ENCODE results near the gene ARHGAP22. TPM values are rescaled to one million over a fixed set of nuclear protein-coding genes. Genes with fewer than 3 reads are reported as not detected.

The ARHGAP22 gene
- total RNA-seq, 1 experiment from 2014 or later = 3.0 TPM

DNA sequence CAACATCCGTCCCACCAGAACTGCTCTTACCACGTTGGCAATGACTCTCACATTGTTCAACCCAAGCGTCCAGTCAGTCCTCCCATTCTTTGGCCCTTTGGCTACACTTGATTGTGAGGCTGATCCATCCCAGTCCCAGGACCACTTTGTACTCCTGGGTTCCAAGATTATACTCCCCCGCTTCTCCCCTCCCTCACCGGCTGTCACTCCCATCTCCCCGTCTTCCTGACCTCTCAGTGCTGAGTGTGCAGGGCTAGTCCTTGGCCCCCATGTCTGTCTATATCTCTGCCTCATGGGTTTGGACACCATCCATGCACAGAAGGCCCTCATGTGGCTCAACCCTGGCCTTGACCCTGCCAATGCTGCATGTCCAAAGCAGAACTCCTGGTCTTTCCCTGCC is 12.5 kb downstream of the ARHGAP22 start:
- DNase-seq (ENCODE audit: extremely low read depth, low read depth) = no peak

DNA sequence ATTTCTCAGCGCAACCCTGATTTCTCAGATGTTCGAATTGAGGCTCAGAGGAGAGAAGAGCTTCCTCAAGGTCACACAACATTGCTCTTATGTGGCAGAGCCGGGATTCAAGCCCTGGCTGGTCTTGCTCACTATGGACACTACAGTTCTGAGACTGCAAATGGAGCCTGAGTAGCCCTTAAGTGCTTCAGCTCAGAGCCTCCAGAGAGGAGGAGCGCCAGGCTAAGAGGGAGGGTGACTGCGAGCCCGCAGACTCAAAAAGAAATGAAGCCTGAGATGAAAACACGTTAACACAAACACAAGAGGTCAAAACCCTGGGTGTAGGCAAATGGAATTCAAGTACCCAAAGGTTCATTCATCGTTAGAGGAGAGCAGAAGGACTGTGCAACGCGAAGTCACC is 13.9 kb downstream of the ARHGAP22 start:
- DNase-seq (ENCODE audit: extremely low read depth, low read depth) = no peak

DNA sequence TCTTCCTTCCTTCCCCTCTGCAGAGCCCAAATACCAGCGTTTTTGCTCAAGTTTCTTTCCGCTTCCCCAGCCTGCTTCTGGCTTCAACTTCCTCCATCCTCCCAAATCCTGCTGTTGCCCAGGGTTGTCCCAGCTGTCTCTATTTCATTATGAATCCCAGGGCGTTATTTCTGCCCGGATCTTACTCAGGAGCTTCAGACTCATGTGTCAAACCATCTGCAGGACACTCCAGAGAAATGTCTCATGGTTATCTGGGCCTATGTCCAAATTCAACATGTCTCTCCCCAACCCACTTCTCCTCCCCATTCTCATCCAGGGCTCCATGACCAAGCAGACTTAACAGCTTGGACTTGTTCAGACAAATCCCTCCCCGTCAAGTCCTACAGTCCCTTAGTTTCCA is 15.6 kb downstream of the ARHGAP22 start:
- no peak for DNase-seq (ENCODE audit: extremely low read depth, low read depth)

DNA sequence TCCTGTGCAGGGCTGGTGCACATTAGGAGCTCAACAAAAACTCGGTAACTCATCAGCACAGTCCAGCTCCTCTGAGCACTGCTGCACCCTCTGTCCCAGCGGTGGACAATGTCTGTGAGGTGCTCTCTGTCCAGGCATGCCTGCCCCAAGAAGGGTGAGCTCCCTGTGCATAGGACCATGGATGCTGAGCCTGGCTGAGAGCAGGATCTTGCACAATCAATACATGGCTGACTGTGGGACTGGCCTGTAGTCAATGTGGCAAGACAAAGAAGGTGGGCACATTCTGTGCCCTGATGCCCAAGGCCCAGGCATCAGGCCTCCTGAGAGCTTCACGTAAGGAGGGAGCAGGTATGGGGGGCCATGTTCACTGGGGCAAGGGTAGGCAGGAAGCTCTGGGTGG is 17.1 kb downstream of the ARHGAP22 start:
- DNase-seq (ENCODE audit: extremely low read depth, low read depth) = no peak

DNA sequence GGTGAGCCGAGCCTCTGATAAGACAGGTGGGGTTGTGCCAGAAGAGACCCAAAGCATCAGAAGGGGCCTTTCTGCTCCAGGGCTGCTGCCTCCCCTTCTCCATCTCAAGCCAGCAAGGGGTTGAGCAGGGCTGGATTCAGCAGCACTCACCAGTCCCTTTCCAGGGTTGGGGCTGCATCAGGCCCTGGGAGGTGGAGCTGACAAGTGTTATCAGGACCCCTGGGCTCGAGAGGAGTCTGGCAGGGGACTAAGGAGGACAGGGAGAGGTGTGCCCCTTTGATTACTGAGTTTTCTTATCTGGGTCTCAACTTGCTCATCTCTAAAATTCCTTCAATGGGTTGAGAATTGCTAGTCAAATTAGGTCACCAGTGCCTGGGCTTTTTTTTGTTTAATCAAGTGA is 17.8 kb downstream of the ARHGAP22 start:
- DNase-seq (ENCODE audit: extremely low read depth, low read depth) = no peak

DNA sequence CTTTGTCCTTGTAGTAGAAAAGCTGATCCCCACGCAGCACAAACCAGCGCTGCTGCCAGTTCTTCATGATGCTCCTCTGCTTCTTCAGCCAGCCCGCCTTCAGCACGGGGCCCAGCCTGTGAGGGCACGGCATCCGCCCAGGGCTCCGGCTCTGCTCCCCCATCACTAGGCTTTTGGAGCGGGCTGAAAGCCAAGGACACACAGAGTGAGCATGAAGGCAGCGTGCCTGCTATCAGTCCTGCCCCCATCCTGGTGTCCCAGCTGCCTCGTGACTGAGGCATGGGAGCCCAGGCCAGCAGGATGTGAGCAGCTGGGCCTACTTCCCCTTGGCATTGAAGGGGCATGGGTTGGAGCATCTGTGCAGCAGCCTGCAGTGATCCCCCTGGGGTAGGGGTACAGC is 21.9 kb downstream of the ARHGAP22 start:
- no peak for DNase-seq (ENCODE audit: extremely low read depth, low read depth)

DNA sequence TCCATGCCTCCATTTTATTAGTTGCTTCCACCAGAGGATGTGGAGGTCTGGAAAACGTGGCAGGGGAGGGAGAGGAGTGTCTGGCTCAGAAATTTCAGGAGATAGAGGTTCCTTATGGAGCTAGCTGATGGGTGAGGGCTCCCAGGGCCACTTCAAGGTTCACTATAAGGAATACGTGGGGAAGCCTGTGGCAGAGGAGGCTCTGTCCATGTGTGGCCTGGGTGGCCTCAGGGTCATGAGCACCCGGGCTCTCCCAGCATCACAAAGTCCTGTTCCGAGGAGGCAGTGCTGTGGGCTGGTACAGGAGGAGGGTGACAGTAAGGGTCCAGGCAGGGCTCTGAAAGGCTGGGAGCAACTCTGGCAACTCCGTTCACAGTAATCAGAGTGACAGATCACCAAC is 24.6 kb downstream of the ARHGAP22 start:
- DNase-seq (ENCODE audit: extremely low read depth, low read depth) = no peak

DNA sequence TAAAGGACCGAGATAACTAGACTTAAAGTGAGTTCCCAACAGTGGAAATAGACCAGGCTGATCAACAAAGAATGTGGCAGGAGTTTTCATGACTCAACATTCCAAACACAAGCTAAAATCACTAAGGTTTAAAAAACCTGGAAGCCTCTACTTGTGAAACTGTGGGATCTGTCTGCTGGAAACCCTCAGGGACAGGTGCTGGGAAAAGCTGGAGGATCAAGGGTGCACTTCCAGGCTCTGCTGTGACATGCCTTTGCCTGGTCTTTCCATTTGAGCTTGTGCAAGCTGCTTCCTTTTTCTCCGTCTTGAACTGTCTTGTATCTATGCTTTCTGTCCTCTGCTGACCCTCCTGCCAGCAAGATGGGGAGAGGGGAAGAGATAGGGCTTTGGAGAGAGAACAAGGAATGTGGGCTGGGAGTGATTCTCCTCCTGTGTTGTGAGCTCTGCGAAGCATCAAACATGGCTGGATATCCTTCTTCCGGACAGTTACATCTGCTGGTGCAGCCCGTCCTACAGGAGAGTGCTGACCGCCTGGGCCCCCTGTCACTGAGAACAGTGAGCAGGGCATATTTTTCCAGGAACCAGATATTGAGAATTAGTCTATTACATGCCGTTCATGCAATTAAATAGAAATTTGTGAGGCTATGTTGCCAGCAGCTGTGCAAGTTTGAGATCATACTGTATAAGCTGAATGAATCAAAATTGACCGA is 25.5 kb downstream of the ARHGAP22 start:
- DNase-seq (ENCODE audit: extremely low read depth, low read depth) = no peak

DNA sequence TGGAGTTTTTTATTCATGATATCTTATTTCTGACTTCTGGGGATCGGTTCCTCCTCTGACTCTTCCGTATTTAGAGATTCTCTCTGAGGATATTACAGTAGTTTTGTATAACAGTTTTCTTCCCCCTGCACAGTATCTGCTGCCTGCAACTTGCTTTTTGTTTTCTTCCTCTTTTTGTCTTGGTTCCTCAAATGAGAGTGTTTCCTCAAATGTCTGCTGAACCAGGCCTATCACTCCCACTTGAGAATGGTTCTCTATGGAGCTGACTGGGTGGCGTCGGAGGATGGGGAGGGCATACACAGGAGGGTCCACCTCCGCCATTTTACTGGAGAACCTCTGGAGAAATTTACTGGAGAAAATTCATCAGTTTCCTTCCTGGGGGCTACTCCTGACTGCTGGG is 27.7 kb downstream of the ARHGAP22 start:
- no peak for DNase-seq (ENCODE audit: extremely low read depth, low read depth)

DNA sequence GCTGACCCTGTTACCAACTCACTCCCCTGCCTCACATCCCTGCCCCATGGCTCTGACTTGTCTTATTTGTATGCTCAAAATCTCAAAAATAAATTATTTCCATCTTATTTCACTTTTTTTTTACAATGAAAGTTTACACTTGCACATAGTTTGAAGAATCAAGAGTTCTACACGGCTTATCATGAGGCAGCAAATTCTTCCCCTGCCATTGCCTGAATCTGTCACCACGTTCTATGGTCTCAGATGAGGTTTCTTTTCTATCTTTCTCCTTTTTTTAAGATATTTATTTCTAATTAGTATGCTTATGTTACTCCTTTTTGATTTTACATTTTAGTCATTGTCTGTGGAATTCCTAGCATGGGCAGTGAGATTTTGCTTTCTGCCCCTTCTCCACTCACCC is 28.4 kb downstream of the ARHGAP22 start:
- DNase-seq (ENCODE audit: extremely low read depth, low read depth) = no peak

DNA sequence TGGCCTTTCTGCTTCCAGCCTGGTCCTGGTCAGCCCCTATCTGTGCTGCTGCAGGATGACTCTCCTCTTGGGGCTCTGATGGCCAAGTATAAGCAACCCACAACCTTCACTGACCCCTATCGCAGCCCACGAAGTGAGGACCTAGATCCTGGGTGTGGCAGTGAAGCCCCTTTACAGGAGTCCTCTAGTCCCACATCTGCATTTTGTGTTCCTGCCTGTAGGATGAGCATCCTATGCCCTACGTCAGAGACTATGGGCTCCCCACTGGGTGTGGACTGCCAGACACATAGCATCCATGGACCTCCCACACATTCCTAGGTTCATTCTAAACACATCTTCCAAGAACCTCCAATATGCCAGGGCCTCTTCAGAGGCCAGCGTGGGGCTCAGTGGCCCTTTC is 29.0 kb downstream of the ARHGAP22 start:
- DNase-seq (ENCODE audit: extremely low read depth, low read depth) = no peak

DNA sequence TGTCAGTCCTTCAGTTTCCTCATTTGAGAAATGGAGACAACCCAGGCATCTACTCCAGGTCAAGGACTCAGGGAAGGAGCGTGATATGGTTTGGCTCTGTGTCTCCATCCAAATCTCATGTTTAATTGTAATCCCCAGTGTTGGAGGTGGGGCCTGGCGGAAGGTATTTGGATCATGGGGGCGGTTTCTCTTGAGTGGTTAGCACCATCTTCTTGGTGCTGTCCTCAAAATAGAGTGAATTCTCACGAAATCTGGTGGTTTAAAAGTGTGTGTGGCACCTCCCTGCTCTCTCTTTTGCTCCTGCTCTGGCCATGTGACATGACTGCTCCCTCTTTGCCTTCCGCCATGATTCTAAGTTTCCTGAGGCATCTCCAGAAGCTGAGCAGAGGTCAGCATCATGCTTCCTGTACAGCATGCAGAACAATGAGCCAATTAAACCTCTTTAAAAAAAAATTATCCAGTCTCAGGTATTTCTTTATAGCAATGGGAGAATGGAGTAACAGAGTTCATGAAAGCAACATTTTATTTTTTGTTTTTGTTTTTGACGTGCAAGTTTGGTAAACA is 30.0 kb downstream of the ARHGAP22 start:
- DNase-seq (ENCODE audit: extremely low read depth, low read depth) = no peak

DNA sequence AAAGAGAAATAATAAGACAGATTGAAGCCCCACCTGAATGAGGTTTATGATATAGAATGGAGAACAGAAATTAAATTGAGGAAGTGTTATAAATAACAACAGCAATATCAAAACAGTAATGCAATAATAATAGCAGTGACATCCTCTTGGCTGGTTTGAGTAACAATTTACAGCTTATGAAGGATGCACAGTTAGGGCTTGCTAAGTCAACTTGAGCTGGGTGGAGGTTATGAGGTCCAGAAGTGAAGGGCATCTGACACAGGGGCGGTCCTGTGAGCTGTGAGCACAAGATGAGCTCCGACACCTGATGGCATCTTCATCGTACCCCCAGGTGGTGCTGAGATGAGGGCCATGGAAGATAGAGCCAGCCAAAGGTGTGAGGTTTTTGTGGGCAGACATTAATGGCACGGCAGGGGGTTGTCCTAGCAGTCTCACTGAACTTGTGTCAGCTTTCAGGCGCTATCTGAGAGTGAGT is 30.5 kb downstream of the ARHGAP22 start:
- no peak for DNase-seq (ENCODE audit: extremely low read depth, low read depth)

DNA sequence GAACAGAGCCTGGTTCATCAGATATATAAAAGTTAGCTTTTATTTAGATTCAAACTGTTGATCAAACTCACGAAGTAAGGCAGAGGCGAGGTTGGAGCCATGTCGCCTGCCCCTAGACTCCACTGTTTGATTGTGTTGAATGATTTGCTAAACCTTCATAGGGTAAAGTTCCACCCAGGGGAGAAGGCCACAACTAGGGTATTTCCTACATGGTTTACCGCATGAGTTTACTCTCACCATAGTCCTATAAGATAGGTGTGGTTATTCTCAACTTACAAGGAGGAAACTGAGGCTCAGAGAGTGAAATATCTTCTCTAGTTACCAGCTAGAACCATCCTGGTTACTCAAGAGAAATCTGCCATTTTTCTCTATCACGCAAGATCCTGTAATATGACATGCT is 31.8 kb downstream of the ARHGAP22 start:
- no peak for DNase-seq (ENCODE audit: extremely low read depth, low read depth)

DNA sequence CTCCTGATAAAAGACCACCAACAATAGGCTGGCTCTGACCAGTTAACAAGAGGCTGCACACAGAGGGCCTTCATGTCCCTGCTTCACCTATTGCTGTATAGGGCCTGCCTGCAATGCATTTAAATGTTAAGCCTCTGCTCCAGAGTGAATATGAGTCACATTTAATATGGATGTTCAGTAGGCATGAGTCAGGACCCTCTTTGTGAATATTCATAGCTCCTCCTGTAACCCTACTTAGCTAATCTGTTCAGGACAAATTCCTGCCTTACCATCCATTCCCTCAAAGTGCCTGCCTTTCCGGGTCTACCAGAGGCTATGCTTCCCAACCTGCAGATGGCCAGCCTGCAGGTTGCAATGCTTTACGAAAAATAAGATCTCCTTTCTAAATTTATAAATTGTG is 32.5 kb downstream of the ARHGAP22 start:
- no peak for DNase-seq (ENCODE audit: extremely low read depth, low read depth)

DNA sequence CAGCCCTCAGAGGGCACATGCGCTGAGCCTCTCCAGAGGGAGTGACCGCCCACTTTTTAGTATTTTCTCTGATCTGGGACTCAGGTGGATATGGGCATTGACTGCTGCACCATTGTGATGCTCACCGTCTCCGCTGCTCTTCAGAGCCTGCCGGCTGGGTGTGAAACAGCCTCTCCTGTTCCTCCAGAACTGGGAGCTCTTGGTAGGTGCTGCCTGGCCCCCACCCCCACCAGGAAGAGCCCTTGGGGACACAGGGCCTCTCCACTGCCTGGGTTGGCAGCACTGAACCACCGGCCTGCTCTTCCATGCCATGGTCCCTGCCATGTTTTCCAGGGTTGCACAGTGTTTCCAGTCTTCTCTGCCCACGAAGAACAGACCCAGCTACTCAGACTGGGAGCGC is 36.3 kb downstream of the ARHGAP22 start:
- DNase-seq (ENCODE audit: extremely low read depth, low read depth) = no peak

DNA sequence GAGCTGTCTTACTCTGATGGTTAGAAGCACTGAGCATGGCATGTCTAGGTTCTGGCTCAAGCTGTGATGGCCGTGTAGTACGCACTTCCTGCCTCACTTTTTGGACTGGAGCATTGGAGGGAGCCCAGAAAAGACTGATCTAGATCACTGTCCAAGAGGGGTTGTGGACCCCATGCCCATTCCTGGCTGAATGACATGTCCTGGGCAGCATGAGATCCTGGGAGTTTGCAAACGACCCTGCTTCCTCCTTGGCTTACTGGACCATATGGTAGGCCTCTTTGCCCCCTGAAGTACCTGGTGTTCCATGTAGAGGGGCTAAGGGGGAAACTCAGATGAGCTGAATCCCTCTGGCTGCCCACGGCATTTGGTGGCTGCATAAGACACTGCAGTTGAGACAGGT is 36.7 kb downstream of the ARHGAP22 start:
- DNase-seq (ENCODE audit: extremely low read depth, low read depth) = no peak

DNA sequence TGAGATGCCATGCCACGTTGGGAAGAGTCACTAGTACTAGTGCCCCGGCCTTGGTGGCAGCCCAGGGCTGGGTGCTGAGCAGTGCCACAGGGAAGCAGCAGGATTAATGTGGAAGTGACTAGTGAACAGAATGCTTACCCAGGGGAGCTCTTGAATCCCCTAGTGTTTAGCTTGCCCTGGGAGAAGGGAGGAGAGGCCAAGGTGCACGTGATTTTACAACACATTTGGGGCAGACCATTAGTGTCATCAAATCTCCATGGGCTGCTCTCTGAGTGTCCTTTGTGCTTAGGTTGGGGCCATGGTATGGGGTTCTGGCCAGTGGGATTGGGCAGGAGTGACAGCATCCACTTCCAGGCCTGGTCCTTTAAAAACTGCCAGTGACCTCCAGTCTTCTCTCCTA is 37.5 kb downstream of the ARHGAP22 start:
- DNase-seq (ENCODE audit: extremely low read depth, low read depth) = no peak

DNA sequence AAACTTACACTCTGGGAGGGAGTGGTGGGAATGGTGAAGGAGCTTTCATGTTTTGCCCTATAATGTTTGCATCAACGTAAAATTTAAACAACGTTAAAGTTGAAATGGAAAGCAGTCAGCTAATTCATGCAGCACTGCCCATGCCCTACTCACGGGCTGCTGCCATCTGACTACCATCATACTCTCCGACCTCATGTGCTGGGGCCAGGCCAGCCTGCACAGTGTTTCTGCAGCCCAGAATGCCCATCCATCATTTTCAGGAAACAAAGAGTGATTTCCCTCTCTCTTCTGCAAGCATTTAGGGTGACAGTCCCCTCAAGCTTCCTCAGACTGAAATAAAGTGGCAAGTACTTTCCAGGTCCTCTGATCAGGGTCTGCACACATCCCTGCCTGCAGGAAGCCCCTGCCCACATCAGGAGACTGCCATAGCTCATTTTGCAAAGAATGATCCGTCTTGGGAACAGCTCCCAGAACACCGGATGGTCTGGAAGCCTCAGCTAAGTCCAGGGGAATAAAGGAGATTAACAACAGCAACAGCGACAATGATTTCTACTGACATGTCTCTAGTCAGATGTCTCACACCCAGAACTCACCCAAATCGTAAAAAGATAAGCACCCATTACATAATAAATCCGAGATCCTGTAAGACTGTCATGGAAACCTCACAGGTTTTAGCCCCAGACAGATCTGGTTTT is 40.3 kb downstream of the ARHGAP22 start:
- no peak for DNase-seq (ENCODE audit: extremely low read depth, low read depth)

DNA sequence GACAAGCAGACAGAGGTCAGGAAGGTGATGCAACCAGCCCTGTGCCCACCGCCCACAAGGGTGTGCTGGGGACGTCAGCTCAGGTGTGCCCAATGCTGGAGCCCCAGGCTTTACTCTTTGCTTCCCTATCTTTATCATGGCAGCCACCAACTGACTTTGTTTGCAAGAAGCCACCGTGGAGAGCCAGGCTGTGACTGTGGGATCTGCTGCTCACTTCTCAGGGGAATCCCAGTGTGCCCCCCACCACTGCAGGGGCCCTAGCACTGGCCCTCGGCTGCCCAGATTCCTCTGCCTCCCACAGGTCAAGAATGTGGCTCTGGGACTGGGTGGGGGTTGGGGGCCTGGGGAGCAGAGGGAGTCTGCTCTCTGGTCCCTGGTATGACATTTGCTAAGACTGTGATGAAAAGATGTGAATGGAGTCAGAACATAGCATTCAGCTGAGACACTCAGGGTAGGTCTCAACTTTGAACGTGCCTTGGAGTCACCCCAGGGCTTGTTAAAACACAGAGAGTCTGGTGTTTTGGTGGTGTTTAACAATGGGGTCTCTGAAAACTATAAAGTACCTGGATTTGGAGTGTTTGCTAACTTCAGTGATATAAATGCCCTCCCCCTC is 47.3 kb downstream of the ARHGAP22 start:
- DNase-seq (ENCODE audit: extremely low read depth, low read depth) = no peak

DNA sequence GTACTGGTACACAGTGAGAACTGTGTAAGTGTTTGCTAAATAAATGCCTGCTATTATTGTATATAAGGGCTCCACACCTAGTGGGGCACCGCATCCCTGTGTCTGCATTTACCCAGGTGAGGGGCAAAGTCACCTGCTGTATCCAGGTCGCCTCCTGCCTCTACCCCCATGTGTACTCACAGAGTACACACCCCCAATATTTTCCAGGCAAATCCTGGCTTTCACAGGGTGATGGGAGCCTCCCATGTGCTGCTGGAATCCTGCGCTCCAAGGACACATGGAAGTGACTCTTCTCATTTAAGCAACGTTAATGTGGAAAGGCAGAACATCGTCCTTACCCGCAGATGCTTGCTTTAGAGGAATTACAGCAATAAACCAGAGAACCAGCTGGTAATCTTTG is 48.2 kb downstream of the ARHGAP22 start:
- DNase-seq (ENCODE audit: extremely low read depth, low read depth) = no peak

DNA sequence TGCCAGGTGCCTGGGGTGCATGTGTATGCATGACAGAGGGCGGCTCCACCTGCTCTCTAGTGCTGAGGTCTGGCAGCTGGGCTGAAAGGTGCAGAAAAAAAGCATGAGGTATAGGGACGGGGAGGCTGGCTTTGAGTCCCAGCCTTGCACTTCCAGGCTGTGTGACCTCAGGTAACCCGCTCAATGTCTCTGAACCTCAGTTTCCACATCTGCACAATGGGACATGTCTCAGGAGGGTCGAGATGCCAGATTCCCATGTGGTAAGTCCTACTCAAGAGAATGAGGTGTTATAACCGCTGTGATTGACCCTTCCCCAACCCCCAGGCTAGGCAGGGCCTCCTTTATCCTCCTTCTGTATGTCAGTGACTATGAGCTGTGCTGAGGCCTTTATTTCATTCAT is 48.8 kb downstream of the ARHGAP22 start:
- no peak for DNase-seq (ENCODE audit: extremely low read depth, low read depth)
